ENCODE data around the gene CNGA2.

CNGA2 gene

DNA sequence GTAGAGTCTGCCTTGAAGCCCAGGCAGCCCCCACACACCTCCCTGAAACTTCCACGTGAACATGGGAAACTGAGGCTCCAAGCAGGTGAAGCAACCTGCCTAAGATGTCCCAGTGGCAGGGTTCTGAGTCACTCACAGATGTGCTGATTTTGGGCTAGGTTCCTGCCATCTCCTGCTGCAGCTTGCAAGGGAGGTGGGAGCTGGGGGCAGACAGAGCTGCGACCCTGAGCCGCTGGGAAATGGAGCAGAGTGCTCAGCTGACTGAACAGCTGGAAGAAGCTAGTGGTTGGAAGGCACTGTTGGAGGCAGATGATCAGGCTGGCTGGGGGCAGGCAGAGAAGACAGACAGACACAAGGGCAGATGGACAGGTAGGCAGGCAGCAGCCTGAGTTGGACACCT, 22.3 kb upstream of the CNGA2 start:
- no peak for DNase-seq

DNA sequence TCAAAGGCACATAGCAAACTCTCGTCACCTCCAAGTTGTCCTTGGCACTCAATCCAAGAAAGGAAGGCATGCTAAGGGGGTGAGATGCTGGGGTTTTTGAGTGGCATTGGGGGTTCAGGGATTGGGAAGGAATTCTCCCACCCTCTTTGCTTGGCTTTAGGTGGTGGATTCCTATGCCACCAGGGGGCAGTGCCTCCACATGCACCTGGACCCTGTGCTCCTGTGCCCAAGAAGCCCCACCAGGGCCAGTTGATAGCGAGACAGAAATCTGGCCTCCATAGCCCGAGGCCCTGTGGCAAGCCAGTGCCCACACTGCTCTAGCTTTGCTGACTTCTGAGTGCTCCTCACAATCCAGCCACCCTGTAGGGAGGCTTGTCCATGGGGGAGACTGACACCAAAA, 20.7 kb upstream of the CNGA2 start:
- no peak for DNase-seq

DNA sequence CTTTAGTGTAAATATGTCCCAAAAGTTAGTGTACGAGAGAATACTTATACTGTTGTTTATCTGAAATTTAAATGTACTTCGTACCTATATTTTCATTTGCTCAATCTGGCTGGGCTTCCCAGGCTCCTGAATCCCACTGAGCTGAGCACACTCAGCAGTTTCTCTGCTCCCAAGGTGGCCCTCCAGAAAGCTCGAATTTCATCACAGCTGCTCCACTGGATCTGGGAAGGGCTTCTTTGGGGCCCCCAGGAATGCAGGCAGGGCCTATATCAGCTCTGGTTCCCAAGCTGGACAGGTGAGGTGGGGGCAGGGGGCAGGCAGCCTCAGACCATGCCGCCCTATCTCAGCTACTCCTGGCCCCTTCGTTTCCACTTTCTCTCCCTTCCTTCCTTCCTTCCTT, 20.2 kb upstream of the CNGA2 start:
- no peak for DNase-seq

DNA sequence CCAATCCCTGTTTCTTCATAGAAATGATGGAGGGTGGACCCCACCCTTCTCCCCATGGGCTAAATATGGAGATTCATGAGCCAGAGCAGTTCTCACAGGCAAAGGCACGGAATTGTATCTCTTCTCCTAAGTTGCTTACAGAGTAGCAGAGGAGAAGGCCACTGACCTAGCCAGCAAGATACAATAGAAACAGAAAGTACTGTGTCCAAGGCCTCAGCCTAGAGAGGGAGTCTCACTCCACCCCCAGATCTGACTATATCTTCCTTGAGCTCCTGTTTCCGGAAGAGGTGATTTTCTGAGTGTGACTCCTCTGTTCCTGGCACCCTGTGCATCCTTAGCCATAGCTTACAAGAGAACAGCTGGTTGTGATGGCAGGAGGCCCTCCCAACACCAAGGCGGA, 18.8 kb upstream of the CNGA2 start, which contains the start of gene FATE1:
Gene FATE1 (plus strand): TSS at position 284 of the 400 bp plus-strand sequence. CDS start 85 bp downstream, at position 369.
- DNase-seq, result no peak

DNA sequence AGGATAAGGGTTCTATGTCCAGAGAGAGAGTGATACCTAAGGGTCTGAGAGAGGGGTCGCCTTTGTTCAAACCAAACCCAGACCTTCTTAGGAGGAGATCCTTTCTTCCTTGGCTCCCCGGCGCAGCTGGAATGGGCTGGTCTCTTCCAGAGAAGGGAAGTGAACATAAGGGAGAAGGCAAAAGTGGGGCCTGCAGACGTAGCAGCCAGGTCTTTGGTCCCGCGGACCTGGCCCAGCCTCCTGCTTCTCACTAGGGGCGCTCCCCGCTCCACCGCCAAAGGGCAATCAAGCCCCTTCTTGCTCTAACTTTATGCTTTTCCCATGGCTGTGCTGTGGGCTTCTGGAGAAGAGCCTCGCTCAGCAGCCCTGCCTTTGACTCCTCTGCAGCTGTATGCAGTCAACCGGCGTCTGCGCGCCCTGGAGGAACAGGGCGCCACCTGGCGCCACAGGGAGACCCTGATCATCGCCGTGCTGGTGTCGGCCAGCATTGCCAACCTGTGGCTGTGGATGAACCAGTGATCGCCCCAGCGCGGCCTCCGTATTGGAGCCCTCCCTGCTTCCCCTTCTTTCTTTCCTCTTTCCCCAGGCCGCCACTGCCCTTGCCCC, 12.2 kb upstream of the CNGA2 start:
- no peak for DNase-seq

DNA sequence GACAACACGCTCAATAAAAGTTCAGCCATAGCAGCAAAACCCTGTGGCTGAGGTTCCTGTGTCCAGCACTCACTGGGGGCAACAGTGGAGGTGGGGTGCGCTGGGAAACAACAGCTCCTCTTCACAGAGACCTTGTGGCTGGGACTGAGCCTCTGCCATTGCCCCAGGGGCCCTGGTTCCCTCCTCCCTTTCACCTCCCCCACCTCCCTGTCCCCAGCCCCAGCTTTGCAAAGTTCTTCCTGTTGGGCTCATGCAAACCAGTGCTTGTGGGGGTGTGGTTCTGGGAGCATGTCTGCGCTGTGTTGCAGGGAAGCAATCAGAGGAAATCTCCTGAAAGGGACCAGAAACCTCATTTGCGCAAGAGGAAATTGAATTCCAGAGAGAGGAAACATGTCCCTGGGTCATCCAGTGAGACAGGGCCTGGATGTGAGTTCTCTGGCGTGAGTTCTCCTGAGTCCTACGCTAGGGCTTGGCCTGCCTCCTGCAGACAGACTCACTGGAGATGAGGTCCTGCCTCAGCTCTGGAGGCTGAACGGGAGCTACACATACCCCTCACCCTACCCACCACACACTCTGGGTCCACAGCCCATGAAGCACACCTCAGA, 11.3 kb upstream of the CNGA2 start:
- no peak for DNase-seq

DNA sequence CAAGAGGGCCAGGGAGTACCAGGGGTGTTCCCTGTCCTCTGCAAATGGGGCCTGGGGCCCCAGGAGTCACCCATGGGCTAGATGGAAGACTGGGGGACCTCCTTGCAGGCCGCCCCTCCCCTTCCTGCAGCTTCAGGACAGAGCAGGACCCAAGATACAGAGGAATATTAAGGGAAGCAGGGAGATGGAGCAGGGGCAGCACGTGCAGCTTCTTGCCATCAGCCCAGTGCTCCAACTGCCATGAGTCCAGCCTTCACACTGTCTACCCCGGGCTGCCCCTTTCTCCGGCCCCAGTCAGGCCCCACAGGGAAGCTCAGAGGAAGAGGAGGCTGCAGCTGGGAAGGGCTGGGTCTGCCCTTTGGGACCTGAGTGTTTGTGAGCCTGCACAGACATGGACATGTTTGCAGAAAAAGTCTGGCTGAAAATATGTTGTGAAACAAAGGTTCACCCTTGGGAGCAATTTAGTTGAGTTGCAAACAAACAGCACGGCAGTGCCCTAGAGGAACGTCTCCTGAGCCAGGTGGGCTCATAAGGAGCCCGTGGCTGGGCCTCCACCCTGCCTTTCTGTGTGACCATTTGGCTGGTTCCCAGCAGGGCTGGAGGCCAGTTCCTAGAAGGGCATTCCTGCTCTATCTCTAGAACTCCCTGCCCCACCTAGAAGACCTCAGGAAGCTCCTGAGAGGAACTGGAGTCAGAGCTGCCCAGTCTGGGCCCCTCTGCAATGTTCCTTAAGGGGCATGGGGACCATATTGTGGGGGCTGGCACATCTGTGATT, 9.8 kb upstream of the CNGA2 start:
- no peak for DNase-seq

DNA sequence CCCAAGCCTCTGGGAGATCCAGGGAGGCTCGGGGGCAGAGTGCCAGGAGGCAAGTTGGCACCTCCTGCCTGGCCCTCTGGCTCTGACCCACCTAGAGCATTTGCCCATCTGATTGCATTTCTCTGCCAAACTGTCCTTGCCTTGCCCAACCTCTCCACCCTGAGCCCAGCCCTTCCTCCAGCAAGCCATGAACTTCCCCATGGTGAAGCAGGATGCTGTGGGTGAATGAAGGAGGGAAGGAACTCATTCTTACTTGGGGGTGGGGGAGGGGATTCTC, 9.3 kb upstream of the CNGA2 start:
- DNase-seq, result no peak

DNA sequence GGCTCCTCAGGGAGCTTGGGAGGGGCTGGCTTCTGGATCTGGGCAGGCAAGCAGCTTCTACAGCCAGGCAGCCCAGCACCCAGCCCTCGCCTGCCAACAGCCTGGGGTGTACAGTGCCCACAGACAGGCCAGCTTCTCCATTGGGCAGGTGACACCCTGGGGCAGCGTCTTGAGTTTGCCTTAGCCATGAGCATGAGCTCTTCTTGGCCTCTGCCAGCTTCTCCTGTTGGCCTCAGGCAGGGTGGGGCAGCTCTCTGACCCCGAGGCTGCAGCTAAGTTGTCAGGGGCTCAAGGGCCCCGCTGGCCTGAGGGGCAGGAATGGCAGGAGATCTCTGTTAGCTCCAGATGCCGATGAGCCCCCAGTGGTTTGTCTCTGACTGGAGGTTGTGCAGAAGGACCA, 7.8 kb upstream of the CNGA2 start:
- no peak for DNase-seq

DNA sequence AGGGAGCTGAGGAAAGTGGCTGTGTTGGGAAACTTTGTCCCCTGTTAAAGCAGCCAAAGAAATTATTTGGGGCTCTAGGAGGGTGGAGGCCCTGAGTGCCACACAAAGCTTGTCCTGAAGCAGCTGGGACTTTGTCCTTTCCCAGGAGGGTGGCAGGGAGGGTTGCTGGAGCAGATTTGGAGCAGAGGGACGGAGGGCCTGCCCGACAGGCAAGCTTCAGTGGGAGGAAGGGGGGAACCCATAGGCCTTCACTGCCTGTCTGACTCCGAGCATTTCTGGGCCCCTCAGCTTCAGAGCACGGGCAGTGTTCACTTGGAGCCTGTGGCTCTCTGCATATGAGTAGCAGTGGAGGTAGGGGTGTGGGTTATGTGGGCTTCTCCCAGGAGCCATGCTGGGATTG, 7.2 kb upstream of the CNGA2 start:
- no peak for DNase-seq

DNA sequence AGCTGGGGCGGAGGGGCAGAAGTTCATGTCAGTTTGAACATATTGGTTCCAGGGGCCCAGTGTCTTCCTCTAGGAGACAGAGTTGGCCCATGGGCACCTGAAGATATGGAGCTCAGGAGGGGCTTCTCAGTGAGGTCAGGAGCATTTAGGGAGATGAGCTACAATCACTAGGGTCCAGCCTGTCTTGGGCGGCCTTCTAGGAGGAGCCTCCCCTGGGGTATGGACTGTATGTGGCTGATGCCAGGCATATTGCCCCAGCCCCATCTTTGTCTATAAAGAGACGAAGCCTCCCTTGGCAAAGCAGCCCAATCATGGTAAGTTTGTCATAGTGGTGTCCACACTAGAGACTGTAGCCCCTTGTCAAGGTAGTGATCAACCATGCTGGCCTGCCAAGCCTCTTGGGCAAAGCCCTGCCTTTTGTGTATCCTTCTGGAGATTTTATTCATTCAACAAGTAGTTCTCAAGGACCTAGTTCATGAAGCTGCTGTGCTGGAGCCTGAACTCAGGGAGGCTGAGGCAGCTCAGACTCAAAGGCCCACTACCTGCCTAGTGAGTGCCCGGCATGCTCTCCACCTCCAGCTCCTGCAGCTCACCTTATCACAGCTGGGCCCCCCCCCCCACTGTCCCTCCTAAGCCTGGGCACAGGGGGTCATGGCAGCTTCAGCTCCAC, 5.4 kb upstream of the CNGA2 start:
- DNase-seq, result no peak

DNA sequence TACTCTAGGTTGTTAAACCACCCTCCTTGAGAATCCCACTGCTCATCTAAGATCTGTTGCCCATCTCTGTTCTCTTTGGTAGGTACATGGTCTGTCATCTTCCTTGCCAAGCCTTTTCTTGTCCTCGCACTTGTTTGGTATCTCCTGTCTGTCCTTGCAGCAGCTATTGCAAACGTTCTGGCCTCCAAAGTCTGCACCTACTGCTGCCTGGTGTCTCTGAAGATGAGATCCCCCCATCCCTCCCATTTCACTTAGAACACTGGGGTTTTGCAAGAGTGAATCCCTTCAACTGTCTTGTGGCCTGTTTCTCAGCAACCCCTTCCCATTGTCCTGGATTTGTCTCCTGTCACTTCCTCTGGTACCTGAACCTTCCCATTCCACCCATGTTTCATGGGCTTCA, 673 bp downstream of the CNGA2 start:
- DNase-seq, result no peak

DNA sequence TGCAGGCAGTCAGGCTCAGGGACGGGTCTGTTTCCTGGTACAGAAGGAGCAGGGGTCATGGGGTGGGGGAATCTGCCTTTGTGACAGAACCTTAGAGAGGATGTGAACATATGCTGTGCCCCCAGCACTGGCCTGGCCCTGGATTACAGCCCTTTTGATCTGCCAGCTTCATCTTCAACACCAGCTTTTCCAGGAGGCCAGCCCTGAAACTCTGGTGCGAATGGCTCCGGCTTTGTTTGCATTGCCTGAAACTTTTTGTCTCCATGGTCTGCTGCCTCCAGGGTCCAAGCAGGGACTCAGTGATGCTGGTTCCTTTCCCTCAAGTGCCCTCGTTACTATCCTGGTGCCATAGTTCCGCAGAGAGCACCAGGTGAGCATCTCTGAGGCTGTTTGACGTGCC, 2.1 kb downstream of the CNGA2 start:
- DNase-seq, result no peak

DNA sequence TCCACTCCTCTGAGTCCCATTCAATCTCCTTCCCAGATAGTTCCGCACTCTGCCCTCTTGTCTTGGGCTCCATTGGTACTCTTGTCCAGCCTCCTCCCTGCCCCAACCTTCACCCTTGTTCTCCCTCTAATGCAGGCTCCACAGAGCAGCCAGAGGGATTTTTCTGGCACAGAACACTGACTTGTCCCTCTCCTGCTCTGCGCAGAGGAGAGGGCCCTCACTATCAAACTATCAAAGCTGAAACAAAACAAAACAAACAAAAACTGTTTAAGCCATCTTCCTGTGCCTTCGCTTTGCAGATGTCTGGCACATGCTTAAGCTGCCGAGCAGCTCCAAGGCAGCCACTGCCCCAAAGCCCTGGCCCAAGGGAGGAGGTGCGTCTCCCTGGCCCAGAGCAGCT, 2.9 kb downstream of the CNGA2 start:
- no peak for DNase-seq

DNA sequence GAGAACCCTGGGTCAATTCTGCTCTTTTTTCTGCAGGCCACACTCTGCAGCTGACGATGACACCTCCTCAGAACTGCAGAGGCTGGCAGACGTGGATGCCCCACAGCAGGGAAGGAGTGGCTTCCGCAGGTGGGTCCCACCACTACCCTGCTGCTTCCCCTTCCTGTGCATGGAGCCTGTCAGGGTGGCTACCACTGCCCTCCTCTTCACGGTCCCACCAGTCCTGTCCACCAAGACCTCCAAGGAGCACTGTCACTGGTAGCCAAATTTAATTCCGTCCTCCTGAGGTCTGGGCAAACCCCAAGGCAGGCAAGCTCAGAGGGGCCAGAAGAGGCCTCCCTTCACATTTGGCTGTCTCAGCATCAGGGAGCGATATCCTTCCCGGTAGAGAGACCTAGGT, 4.2 kb downstream of the CNGA2 start:
- DNase-seq, result no peak

DNA sequence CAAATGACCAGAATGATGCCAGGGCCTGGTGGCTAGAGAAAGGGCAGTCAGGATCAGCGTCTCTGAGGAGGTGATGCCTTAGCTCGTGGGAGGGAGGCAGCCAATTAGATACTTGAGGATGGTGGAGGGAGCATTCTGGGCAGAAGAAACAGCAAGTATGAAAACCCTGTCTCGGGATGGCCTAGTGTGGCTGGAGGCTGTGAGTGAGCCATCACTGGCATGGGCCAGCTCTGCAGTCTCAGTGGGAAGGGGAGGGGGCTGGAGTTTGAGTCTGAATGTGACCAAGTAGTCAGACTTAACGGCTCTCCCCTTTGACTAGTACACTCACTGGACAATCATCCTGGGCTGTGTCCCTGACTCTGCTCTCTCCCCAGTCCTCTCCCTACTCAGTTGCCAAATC, 7.1 kb downstream of the CNGA2 start:
- DNase-seq, result no peak

DNA sequence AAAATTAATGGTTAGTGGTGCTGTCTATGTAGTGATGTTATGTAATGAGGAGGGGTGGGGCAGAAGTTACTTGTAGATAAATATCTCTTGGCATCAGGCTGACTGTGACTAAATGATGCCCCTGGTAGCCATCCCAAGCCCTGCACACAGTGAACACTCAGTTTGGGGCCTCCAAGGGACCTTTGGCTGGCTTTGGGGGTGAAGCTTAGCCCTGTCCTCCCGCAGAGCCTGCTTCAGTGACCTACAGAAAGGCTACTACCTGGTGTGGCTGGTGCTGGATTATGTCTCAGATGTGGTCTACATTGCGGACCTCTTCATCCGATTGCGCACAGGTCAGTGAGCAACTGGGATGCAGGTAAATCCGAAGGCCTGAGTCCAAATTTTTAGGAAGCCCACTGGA, 7.8 kb downstream of the CNGA2 start:
- no peak for DNase-seq

DNA sequence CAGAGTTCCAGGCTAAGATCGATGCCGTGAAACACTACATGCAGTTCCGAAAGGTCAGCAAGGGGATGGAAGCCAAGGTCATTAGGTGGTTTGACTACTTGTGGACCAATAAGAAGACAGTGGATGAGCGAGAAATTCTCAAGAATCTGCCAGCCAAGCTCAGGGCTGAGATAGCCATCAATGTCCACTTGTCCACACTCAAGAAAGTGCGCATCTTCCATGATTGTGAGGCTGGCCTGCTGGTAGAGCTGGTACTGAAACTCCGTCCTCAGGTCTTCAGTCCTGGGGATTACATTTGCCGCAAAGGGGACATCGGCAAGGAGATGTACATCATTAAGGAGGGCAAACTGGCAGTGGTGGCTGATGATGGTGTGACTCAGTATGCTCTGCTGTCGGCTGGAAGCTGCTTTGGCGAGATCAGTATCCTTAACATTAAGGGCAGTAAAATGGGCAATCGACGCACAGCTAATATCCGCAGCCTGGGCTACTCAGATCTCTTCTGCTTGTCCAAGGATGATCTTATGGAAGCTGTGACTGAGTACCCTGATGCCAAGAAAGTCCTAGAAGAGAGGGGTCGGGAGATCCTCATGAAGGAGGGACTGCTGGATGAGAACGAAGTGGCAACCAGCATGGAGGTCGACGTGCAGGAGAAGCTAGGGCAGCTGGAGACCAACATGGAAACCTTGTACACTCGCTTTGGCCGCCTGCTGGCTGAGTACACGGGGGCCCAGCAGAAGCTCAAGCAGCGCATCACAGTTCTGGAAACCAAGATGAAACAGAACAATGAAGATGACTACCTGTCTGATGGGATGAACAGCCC, 9.3 kb downstream of the CNGA2 start:
- DNase-seq, result no peak

DNA sequence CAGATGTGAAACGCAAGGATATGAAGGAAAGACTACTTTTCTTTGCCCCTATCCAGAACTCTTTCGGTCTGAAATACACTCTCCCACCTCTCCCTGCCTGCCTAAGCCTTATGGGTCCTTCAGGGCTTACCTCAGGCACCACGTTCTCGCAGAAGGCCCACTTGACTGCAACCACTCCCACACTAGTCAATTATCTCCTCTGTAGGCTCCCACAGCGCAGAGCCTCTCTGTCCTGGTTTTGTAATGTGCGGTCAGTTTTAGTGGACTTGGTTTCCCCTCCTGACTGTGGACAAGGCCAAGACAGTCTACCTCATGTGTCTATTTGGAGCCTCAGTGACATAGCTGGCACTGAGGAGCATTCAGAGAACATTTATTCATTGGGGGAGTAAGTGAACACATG, 11.1 kb downstream of the CNGA2 start:
- no peak for DNase-seq

DNA sequence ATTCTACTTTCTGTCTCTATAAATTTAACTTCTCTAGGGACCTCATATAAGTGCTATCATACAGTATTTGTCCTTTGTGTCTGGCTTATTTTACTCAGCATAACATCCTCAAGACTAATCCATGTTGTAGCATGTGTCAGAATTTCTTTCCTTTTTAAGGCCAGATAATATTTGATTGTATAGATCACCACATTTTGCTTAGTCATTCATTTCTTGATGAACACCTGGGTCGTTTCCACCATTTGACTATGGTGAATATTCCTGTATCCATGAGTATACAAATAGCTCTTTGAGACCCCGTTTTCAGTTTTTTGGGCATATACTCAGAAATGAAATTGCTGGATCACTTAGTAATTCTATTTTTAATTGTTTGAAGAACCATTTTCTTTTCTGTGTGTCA, 12.0 kb downstream of the CNGA2 start:
- no peak for DNase-seq

DNA sequence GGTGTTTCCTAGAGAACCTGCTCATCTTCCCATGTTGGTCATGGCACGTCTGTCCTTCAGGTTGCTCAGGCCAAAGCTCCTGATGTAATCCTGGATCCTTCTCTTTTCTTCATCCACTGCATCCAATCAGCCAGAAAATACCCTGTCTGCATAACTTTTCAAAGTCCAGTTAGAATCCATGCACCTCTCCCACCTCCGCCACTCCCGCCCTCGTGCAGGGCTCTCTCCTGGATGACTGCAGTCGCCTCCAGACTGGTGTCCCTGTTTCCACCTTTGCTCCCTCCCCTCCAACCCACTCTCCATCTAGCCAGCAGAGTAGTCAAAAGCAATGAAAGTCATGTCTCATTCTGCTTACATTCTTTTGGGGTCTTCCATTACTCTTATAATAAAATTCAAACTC, 16.0 kb downstream of the CNGA2 start:
- no peak for DNase-seq

DNA sequence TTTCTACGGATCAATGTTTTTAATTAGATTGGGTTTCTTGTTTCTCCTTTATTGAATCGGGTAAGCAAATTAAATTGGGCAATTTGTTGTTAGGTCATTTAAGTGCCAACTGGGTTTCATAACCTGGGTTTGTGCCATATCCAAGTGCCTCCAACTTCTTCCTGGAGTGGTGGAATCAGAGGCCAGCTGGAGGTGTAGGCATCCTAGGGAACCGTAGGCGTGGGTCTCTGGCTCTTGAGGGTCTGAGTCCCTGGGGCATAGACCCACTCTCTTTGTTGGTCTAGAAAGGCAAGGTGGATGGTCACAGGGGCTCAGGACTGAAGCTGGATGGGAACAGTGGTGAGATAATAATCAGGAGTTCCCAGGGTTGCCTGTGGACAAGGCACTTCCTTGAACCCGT, 18.3 kb downstream of the CNGA2 start:
- DNase-seq, result no peak

DNA sequence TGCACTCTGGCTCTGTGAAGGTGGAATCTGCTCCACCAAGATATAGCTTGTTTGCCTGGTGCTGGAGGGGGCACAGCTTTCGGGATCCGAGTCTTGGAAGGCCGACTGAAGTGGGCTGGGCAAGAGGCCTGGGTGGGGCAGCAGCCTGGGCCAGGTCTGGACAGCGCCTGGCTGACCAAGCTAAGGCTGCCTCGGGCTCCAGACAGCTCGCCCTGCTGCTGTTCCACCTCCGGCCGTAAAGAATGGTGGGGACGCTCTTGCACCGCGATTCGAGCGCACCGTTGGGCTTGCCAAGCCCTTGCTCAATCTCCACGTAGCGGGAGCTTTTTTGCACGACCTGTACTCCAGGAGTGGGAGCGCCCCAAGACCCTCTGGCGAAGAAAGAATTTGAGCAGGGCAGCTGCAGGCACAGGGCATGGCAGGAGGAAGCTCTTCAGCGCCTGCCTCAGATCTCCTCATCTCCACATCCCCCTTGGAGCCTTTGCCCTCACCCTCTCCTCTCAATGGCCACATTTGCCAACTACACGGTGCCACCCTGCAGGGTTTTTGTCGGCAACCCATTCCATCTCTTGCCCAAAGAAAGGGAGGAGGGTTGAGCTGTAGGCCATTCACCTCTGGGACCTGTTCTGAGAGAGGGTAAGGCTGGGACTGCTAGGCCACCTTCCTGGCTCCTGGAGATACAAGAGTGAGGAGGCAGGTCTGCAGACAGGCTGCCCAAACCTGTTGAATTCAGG, 18.9 kb downstream of the CNGA2 start:
- no peak for DNase-seq

Data from NCI-H1417 treated with DMSO at 0.1 percent for 48 hours (cell line).